HepG2 (cell line): ENCODE results near the gene CIT. TPM values are rescaled to one million over a fixed set of nuclear protein-coding genes. Genes with fewer than 3 reads are reported as not detected.

ENCODE experiments used
- ATF7-NPFF ChIP-seq: sonication (generic); formaldehyde crosslinking; IDR thresholded peaks from 2 replicates; pipeline ENCODE4 v1.8.1; 2023; ENCODE audit warnings: mild to moderate bottlenecking, low read depth, missing genetic modification reagents, moderate library complexity
- BRD4 ChIP-seq: sonication (generic); formaldehyde crosslinking; IDR thresholded peaks from 2 replicates; pipeline ENCODE4 v1.4.0; 2020; ENCODE audit warnings: missing genetic modification reagents
- CCDC6 ChIP-seq: sonication (generic); formaldehyde crosslinking; IDR thresholded peaks from 2 replicates; pipeline ENCODE4 v1.8.1; 2022; ENCODE audit warnings: mild to moderate bottlenecking, missing genetic modification reagents, moderate library complexity
- FOSL2 ChIP-seq: sonication (generic); formaldehyde crosslinking; IDR thresholded peaks from 2 replicates; pipeline ENCODE4 v1.4.0; 2020; ENCODE audit warnings: missing genetic modification reagents
- HDAC1 ChIP-seq: sonication (generic); formaldehyde crosslinking; IDR thresholded peaks from 2 replicates; pipeline ENCODE4 v1.5.1; 2020; ENCODE audit warnings: mild to moderate bottlenecking, missing genetic modification reagents
- NCOA1 ChIP-seq: sonication (generic); formaldehyde crosslinking; IDR thresholded peaks from 2 replicates; pipeline ENCODE4 v1.9.0; 2021; ENCODE audit warnings: missing genetic modification reagents
- SOX6 ChIP-seq, 2 experiments: fragments of 450-650 bp in 1 of 2; sonication (generic) in 1 of 2; formaldehyde crosslinking in 1 of 2; IDR thresholded peaks; 2 replicates each; pipeline versions ENCODE4 v1.4.0 to v1.6.1; 2017 to 2020; ENCODE audit warnings: antibody characterized with exemption in 1 of 2, mild to moderate bottlenecking in 1 of 2, missing genetic modification reagents in 1 of 2
- SP2 ChIP-seq: sonication (generic); formaldehyde crosslinking; IDR thresholded peaks from 2 replicates; pipeline ENCODE4 v1.5.1; 2020; ENCODE audit warnings: mild to moderate bottlenecking, missing genetic modification reagents
- TARDBP ChIP-seq: sonication (generic); formaldehyde crosslinking; IDR thresholded peaks from 2 replicates; pipeline ENCODE4 v1.8.0; 2022; ENCODE audit warnings: mild to moderate bottlenecking, missing genetic modification reagents
- ZFP36L1 ChIP-seq: sonication (generic); formaldehyde crosslinking; IDR thresholded peaks from 2 replicates; pipeline ENCODE4 v1.8.0; 2022; ENCODE audit warnings: mild to moderate bottlenecking, missing genetic modification reagents, moderate library complexity
- ZNF224 ChIP-seq: sonication (generic); formaldehyde crosslinking; IDR thresholded peaks from 2 replicates; pipeline ENCODE4 v1.5.0; 2020; ENCODE audit warnings: mild to moderate bottlenecking, missing genetic modification reagents
- ZNF33B ChIP-seq: sonication (generic); formaldehyde crosslinking; IDR thresholded peaks from 2 replicates; pipeline ENCODE4 v1.5.1; 2020; ENCODE audit warnings: mild to moderate bottlenecking, missing genetic modification reagents
- ZNF558 ChIP-seq: sonication (generic); formaldehyde crosslinking; IDR thresholded peaks from 2 replicates; pipeline ENCODE4 v1.9.0; 2022; ENCODE audit warnings: mild to moderate bottlenecking, missing genetic modification reagents, borderline replicate concordance
- ZNF768 ChIP-seq: sonication (generic); formaldehyde crosslinking; IDR thresholded peaks from 2 replicates; pipeline ENCODE4 v1.4.0; 2020; ENCODE audit warnings: missing genetic modification reagents
- polyA plus RNA-seq, 8 experiments: library from polyadenylated mRNA; depleted of rRNA in 3 of 8; stranded (reverse) in 7 of 8; unstranded in 1 of 8; fragments of >200 nt; fragmentation: Illumina TruSeq in 4 of 8; extraction: Trizol in 4 of 8; gene quantifications; 2 replicates each; pipeline versions ENCODE4 v1.2.1 to v1.2.3, GENCODE V29; 2011 to 2016; ENCODE audit warnings: low read depth in 4 of 8, missing spikeins in 1 of 8, mixed read lengths in 1 of 8; ENCODE audit not compliant: insufficient read depth in 1 of 8
- total RNA-seq, 5 experiments: library from RNA; depleted of rRNA; stranded (reverse); fragments of >200 nt; fragmentation: Illumina TruSeq; extraction: Trizol; gene quantifications; 2 replicates each; pipeline ENCODE4 v1.2.3, GENCODE V29; 2016; ENCODE audit warnings: low read depth in 1 of 5
- TF ChIP-seq, protein P1 (sequence below): sonication (generic); formaldehyde crosslinking; IDR thresholded peaks from 2 replicates; pipeline ENCODE4 v1.5.1; 2020; ENCODE audit warnings: mild to moderate bottlenecking, moderate library complexity, missing genetic modification reagents
- TF ChIP-seq, protein P2 (sequence below), 2 experiments: sonication (generic) in 1 of 2; formaldehyde crosslinking in 1 of 2; IDR thresholded peaks; 2 replicates each; pipeline versions ENCODE4 v1.4.0 to v1.6.1; 2018 to 2020; ENCODE audit warnings: missing genetic modification reagents in 2 of 2, borderline replicate concordance in 1 of 2, low read depth in 1 of 2, mild to moderate bottlenecking in 1 of 2, missing biosample characterization in 1 of 2
- TF ChIP-seq, protein P3 (sequence below): sonication (generic); formaldehyde crosslinking; IDR thresholded peaks from 2 replicates; pipeline ENCODE4 v1.5.1; 2020; ENCODE audit warnings: missing genetic modification reagents, mild to moderate bottlenecking, borderline replicate concordance
- TF ChIP-seq, protein P4 (sequence below): sonication (generic); formaldehyde crosslinking; conservative IDR thresholded peaks from 2 replicates; pipeline ENCODE4 v1.4.0; 2020; ENCODE audit warnings: missing genetic modification reagents
- TF ChIP-seq, protein P5 (sequence below): sonication (generic); formaldehyde crosslinking; IDR thresholded peaks from 2 replicates; pipeline ENCODE4 v1.8.1; 2023; ENCODE audit warnings: mild to moderate bottlenecking, inconsistent platforms, moderate library complexity, missing genetic modification reagents, borderline replicate concordance

CIT gene
- total and polyA plus RNA-seq, 2 of the 13 experiments (the other 11 are each of a cell fraction or from before 2014, with no cell fraction given): 7.7 to 11.7 TPM

DNA sequence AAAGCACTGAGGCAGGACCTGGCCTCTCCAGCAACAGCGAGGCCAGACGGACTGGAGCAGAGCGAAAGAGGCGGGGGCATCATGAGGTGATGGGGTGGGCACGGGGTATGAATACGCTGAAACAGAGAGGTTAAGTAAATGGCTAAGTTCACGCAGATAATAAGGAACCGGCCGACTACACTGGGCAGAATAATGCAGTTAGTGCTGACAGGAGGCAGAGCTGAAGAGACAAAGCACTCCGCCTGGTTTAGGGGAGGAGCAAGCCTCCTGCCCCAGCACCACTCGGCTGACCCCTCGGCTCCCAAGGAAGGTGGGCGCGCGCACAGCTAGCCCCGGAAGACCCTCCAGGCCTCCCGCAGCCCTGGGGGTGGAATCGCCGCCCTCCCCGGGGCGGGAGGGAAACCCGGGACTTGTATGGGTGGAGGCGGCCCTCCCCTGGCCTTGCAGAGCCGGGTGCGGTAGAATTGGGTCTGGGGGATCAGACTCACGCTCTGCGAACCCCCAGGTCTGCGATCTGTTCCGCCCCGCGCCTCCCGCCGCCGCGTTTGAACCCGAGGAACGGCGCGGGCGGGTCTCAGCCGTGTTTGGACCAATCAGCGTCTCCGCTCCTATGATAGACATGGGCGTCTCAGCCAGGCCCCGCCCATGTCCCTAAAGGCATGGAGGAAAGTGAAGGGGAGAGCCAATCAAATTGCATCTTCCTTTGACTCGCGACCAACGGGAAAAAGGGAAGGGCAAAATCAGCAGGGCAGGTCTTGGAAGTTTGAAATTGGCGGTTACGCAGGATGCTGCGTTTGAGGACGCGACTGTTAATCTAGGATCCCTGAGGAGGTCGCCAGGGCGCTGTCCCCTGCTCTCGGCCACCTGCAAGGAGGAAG is at the start of gene CIT (continued):
- TF ChIP-seq, protein P1, sequence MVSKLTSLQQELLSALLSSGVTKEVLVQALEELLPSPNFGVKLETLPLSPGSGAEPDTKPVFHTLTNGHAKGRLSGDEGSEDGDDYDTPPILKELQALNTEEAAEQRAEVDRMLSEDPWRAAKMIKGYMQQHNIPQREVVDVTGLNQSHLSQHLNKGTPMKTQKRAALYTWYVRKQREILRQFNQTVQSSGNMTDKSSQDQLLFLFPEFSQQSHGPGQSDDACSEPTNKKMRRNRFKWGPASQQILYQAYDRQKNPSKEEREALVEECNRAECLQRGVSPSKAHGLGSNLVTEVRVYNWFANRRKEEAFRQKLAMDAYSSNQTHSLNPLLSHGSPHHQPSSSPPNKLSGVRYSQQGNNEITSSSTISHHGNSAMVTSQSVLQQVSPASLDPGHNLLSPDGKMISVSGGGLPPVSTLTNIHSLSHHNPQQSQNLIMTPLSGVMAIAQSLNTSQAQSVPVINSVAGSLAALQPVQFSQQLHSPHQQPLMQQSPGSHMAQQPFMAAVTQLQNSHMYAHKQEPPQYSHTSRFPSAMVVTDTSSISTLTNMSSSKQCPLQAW: peak; percentile 58; the same call in 1 of the 2 replicates
- no peak for TF ChIP-seq FOSL2 (CRISPR knock-in tag)
- no peak for TF ChIP-seq SOX6 (IDR thresholded peaks at IDR 0.05)
- TF ChIP-seq SOX6 (CRISPR knock-in tag; IDR thresholded peaks at IDR 0.05): 0 out of 2 replicates have a peak, but pooled peaks have one; percentile 23
- TF ChIP-seq ZFP36L1 (CRISPR knock-in tag): peak; percentile 92
- 0 out of 2 replicates have a peak, but pooled peaks have one; percentile 28 for TF ChIP-seq BRD4
- no peak for TF ChIP-seq NCOA1 (CRISPR knock-in tag)
- TF ChIP-seq, protein P2, sequence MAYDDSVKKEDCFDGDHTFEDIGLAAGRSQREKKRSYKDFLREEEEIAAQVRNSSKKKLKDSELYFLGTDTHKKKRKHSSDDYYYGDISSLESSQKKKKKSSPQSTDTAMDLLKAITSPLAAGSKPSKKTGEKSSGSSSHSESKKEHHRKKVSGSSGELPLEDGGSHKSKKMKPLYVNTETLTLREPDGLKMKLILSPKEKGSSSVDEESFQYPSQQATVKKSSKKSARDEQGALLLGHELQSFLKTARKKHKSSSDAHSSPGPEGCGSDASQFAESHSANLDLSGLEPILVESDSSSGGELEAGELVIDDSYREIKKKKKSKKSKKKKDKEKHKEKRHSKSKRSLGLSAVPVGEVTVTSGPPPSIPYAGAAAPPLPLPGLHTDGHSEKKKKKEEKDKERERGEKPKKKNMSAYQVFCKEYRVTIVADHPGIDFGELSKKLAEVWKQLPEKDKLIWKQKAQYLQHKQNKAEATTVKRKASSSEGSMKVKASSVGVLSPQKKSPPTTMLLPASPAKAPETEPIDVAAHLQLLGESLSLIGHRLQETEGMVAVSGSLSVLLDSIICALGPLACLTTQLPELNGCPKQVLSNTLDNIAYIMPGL (CRISPR knock-in tag; IDR thresholded peaks at IDR 0.05; ENCODE audit: borderline replicate concordance in 1 of 2, low read depth in 1 of 2): peak in 1 of 2 experiments; percentile 35; a peak in 1 of 4 replicates
- TF ChIP-seq, protein P3, sequence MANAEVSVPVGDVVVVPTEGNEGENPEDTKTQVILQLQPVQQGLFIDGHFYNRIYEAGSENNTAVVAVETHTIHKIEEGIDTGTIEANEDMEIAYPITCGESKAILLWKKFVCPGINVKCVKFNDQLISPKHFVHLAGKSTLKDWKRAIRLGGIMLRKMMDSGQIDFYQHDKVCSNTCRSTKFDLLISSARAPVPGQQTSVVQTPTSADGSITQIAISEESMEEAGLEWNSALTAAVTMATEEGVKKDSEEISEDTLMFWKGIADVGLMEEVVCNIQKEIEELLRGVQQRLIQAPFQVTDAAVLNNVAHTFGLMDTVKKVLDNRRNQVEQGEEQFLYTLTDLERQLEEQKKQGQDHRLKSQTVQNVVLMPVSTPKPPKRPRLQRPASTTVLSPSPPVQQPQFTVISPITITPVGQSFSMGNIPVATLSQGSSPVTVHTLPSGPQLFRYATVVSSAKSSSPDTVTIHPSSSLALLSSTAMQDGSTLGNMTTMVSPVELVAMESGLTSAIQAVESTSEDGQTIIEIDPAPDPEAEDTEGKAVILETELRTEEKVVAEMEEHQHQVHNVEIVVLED (CRISPR knock-in tag): peak; percentile 86
- TF ChIP-seq, protein P4, sequence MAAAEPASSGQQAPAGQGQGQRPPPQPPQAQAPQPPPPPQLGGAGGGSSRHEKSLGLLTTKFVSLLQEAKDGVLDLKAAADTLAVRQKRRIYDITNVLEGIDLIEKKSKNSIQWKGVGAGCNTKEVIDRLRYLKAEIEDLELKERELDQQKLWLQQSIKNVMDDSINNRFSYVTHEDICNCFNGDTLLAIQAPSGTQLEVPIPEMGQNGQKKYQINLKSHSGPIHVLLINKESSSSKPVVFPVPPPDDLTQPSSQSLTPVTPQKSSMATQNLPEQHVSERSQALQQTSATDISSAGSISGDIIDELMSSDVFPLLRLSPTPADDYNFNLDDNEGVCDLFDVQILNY (CRISPR knock-in tag): peak; percentile 98
- TF ChIP-seq SP2: peak; percentile 94
- TF ChIP-seq, protein P5, sequence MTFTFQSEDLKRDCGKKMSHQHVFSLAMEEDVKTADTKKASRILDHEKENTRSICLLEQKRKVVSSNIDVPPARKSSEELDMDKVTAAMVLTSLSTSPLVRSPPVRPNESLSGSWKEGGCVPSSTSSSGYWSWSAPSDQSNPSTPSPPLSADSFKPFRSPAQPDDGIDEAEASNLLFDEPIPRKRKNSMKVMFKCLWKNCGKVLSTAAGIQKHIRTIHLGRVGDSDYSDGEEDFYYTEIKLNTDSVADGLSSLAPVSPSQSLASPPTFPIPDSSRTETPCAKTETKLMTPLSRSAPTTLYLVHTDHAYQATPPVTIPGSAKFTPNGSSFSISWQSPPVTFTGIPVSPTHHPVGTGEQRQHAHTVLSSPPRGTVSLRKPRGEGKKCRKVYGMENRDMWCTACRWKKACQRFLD: 0 out of 2 replicates have a peak, but pooled peaks have one; percentile 39
- no peak for TF ChIP-seq ZNF224 (CRISPR knock-in tag)
- TF ChIP-seq ZNF768 (CRISPR knock-in tag): peak; percentile 34; the same call in 1 of the 2 replicates
- 0 out of 2 replicates have a peak, but pooled peaks have one; percentile 51 for TF ChIP-seq TARDBP (CRISPR knock-in tag)
- peak; percentile 92 for TF ChIP-seq HDAC1
- TF ChIP-seq CCDC6 (CRISPR knock-in tag): no peak; the same call in 1 of the 2 replicates
- peak; percentile 88 for TF ChIP-seq ATF7-NPFF
- TF ChIP-seq ZNF558 (CRISPR knock-in tag): peak; percentile 48; the same call in 1 of the 2 replicates
- 0 out of 2 replicates have a peak, but pooled peaks have one; percentile 28 for TF ChIP-seq ZNF33B (CRISPR knock-in tag)
